LHCN-M2 (cell line): ENCODE measurements around the gene IRGM. TPM values are rescaled to one million over a fixed set of nuclear protein-coding genes. Genes with fewer than 3 reads are reported as not detected.
"Not testable (repeated sequence)": the region's sequence is repeated elsewhere in the genome, so short reads cannot be mapped to it uniquely, and the experiment has no call there.

Experiments used
- DNase-seq: peaks from one replicate; pipeline ENCODE4 v3.0.0-alpha.2; 2012; ENCODE audit warnings: low read depth
- polyA plus RNA-seq: library from polyadenylated mRNA; unstranded; fragments of >200 nt; gene quantifications from one replicate; pipeline ENCODE4 v1.2.1, GENCODE V29; 2012; ENCODE audit warnings: missing spikeins
- total RNA-seq: library from RNA; depleted of rRNA; stranded (reverse); fragments of >200 nt; gene quantifications from 2 replicates; pipeline ENCODE4 v1.2.3, GENCODE V29; 2014; rRNA removed

IRGM gene, protein sequence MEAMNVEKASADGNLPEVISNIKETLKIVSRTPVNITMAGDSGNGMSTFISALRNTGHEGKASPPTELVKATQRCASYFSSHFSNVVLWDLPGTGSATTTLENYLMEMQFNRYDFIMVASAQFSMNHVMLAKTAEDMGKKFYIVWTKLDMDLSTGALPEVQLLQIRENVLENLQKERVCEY
- 0.57 TPM in 1 of 2 replicates, not detected in the other for total RNA-seq
- polyA plus RNA-seq, result not detected

DNA sequence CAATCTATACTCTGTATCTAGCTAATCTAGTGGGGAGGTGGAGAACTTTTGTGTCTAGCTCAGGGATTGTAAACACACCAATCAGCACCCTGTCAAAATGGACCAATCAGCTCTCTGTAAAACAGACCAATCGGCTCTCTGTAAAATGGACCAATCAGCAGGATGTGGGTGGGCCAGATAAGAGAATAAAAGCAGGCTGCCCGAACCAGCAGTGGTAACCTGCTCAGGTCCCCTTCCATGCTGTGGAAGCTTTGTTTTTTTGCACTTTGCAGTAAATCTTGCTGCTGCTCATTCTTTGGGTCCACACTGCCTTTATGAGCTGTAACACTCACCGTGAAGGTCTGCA is at the start of gene IRGM:
TSS of gene IRGM (plus strand) at position 214 of the 346 bp plus-strand sequence. CDS start 1,603 bp downstream, outside the sequence.
- DNase-seq, result not testable (repeated sequence)

DNA sequence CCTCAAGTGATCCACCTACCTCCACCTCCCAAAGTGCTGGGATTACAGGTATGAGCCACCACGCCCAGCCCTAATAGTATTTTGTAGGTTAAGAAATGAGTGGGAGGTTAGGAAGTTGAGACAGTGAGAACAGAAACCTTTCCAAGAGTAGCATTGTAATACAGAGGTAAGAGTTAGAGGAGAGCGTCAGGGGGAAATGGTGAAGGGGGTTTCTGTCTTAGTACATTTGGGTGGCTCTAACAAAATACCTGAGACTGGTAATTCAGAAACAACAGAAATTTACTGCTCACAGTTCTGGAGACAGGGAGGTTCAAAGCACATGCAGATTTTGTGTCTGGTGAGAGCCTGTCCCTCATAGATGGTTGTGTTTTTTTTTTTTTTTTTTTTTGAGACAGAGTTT is 48.9 kb upstream of the IRGM start:
- DNase-seq, result no peak

DNA sequence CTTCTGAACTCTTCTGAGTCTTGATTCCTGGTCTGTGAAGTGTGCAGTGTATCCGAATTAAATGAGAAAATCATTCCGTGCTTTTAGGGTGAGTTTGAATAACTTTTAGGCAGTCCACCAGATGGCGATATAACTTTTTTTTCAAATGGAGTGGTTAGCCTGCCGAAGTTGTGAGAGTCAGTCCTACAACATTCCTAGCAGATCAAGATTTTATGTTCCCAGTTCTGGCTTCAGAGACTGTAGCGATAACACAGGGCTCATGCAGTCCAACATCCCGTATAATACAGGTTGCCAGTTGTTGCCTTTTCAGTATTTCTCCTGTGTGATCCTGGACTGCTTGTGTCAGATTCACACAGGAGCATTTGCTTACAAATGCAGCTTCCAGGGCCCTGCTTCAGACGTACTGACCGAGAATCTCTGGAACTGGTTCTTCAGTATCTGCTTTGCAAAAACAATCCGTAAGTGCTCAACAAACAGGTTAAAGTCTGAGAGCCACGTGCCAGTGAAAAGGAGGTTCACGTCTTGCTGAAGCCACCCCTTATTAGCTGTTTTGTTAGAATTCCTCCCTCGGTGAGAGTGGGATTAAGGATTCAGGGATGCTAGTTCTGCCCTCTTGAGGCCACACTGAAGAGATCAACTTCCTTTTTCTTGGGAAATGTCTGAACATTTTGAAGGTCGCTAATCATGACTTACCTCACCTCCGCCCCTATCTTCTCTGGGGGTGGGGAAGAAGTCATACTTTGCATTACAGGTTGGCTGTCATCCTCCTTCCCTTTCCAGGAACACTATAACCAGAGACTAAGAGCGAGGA is 45.0 kb upstream of the IRGM start:
- DNase-seq, result peak; percentile 67

DNA sequence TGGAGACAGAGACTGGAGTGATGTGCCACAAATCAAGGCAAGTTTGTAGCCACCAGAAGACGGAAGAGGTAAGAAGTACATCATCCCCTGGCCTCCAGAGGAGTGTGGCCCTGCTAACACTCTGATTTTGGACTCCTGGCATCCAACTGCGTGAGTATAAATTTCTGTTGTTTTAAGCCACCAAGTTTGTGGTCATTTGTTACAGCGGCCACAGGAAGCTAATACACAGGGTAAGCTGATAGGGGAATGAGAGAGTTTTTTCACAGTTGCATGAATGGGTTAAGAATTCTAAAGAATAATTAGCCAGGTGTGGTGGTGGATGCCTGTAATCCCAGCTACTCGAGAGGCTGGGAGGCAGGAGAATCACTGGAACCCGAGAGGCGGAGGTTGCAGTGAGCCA is 41.9 kb upstream of the IRGM start:
- no peak for DNase-seq

DNA sequence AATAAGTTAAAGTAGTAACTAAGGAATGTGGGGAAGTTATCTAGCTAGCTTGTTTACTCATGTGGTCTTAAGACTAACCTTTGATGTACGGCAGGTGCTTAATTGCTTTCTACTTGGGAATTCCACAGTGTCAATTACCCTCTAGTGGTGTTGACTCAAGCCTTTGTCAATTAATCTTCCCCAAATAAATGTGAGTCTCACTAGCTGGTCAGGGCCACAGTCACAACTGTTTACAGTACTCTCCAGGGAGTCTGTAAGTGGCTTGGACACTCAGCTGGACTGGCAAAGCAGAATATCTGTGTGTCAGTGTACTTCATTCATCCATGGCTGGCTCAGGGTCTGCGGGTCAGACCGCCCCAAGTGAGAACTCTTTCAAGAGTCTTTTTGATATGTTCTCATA is 37.0 kb upstream of the IRGM start:
- no peak for DNase-seq

DNA sequence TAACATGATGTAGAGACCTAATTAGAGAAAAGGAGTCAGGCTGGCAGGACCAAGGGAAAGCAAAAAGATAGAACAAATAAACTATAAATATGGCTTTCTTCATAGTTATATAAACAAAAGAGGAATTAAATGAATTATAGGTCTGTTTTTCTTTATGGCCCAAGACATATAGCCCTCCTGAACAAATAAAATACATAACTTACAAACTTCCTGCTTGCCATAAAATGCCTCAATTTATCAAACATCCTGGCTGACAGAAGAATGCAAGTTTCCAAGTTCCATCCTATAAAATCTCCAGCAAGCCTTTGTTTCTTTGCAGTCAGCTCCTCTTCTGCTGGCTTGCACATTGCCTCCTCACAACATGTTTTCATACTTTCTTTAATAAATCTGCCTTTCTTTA is 31.3 kb upstream of the IRGM start:
- no peak for DNase-seq

DNA sequence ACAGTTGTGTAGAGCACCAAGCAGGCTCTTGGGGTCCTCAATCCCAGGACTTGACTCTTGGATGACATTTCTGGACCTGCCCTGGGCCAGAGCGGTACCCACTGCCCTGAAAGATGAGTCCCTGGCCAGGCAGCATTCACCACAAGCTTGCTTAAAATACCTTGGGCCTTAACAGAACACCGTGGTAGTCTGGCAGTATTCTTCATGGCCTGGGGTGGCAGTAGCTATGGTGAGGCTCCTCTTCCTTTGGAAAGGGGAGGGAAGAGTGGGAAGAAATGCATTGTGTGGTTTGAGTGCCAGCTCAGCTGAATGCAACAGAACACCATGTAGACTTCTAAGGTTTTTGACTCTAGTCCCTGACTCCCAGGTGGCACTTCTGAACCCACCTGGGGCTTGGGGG is 29.4 kb upstream of the IRGM start:
- DNase-seq, result no peak

DNA sequence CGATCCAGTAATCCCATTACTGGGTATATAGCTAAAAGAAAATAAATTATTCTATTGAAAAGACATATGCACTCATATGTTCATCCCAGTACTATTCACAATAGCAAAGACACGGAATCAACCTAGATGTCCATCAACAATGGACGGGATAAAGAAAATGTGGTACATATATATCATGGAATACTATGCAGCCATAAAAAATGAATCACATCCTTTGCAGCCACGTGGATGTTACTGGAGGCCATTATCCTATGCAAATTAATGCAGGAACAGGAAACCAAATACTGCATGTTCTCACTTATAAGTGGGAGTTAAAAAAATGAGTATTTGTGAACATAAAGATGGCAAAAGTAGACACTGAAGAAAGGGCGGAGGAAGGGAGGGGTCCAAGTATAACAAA is 16.6 kb upstream of the IRGM start:
- no peak for DNase-seq

DNA sequence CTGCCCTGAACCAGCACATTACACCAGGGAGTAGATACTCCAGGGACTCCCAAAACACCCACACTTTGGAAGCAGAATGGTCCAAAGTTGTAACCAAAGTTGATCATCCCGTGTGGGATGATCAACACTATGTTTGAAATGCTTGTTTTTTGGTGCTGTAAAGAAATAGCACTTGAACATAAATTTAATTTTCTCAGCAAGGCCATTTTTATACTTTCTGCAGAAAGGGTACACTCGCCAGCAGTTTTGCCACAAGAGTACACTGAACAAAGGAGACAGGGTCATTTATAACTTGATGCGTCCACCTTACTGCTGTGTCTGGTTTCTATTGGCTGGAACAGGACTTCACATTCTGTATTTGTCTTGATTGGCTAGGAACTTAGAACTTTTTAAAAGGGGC is 14.5 kb upstream of the IRGM start:
- DNase-seq, result not testable (repeated sequence)

DNA sequence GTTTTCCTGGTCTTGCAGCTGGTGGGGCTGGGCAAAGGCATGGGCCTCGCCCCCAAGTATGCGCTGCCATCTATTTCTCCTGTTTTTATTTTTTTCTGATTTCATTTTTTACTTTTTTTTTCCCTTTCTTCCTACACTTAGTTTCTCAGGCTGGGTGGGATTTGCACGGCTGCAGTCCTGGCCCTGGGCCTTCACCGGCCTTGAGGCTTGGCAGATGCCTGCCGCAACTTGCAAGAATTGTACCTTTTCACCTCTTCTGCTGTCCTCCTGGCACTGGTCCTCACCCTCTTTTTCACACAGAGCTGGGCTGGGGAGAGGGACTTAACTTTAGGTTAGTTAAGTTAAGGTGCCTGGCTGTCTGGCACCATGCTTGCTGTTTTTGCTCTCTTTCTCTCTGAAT is 10.3 kb upstream of the IRGM start:
- no peak for DNase-seq

DNA sequence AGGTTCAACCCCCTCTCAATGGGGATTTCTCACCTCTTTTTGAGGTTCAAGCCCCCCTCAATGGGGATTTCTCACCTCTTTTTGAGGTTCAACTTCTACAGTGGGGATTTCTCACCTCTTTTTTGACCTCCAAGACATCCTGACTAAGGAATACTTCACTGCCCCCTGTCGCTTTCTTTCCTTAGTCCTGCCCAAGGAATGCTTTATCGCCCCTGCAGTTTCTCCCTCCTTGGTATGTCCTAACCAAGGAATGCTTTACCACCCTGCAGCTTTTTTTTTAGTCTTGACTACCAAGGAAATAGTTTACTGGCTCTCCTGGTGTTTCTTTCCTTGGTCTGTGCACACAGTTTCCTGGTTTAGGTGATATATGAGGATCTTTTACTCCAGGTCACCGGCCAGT is 9.6 kb upstream of the IRGM start:
- no peak for DNase-seq

DNA sequence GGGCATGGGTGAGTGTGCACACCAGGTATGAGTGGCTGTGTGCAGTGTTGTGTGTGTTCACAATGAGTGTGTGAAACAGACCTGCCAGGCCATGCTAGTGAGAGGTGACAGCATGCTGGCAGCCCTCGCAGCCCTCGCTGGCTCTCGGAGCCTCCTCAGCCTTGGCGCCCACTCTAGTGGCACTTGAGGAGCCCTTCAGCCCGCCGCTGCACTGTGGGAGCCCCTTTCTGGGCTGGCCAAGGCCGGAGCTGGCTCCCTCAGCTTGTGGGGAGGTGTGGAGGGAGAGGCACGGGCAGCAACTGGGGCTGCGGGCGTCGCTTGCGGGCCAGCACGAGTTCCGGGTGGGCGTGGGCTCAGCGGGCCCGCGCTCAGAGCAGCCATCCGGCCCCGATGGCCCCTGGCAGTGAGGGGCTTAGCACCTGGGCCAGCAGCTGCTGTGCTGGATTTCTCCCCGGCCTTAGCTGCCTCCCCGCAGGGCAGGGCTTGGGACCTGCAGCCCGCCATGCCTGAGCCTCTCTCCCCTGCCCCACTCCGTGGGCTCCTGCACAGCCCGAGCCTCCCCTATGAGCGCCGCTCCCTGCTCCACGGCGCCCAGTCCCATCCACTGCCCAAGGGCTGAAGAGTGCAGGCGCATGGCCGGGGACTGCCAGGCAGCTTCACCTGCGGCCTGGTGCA is 999 bp upstream of the IRGM start:
- DNase-seq, result not testable (repeated sequence)

DNA sequence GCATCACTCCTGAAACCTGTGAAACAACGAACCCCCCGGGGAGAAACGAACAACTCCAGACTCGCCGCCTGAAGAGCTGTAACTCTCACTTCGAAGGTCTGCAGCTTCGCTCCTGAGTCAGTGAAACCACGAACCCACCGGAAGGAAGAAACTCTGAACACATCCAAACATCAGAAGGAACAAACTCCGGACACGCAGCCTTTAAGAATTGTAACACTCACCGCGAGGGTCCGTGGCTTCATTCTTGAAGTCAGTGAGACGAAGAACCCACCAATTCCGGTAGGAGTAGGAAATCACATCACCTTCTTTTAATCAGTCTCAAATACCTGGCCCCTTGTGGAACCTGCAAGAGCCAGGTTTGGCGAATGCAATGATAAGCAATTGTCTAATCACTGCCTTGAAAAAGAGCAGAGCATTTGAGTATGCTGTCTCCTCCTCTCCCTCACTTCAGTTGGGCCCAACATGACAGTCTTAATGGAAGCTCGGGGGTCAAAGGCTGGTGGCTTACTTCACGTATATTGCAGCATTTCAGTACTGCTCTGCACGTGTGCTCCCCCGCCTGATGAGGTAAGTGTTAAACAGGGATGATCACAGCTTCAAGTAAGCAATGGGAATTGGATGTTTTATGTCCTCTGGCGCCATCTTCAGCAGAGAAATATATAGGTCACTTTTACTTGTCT is 473 bp downstream of the IRGM start:
- DNase-seq, result peak; percentile 82

DNA sequence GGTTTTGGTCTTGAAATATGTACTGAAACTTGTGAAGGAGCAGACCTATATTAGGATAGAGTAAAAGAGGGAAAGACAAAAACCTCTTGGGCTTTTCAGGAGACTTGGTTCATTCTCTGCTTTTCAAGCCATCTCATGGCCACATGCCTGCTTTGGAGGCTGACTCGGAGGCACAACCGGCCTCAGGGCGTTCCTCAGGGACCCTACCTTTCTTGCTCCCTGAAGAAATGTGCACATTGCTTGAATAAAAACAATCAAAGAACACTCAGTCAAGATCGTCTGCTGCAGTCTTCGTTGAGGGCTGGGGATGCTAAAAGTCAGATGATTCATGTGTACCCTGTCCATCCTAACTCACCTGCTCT is 994 bp downstream of the IRGM start:
- no peak for DNase-seq

DNA sequence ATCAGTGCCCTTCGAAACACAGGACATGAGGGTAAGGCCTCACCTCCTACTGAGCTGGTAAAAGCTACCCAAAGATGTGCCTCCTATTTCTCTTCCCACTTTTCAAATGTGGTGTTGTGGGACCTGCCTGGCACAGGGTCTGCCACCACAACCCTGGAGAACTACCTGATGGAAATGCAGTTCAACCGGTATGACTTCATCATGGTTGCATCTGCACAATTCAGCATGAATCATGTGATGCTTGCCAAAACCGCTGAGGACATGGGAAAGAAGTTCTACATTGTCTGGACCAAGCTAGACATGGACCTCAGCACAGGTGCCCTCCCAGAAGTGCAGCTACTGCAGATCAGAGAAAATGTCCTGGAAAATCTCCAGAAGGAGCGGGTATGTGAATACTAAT is 1.9 kb downstream of the IRGM start:
- no peak for DNase-seq

DNA sequence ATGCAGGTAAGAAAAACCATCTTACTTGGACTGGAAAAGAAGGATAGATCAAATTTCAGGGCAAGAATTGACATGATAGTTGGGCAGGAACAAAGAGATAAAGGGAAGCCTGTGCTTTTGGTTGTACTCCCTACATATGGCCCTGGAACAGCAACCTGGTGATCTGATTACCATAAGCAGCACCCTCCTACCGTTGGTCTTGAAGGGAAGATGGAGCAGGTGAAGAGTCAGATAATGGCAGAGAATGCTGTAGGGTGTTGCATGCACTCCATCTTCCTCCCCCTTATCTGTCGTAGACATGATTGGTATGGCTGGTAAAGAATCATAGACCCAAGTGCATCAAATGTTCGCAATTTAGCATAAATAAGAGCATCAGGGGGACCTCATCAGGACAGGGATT is 4.7 kb downstream of the IRGM start:
- no peak for DNase-seq

DNA sequence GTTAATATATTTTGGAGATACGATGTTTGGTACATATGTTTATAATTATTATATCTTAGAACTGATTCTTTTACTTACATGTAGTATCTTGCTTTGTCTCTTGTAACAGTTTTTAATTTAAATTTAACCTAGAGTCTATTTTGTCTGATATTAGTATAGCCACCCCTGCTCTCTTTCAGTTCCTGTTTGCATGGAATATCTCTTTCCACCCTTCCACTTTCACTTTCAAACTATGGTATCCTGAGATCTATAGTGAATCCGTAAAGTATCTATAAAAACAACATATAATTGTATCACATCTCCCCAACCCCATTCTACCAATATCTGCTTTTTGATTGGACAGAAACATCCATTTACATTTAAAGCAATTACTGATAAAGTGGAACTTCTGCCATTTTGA is 7.2 kb downstream of the IRGM start:
- no peak for DNase-seq

DNA sequence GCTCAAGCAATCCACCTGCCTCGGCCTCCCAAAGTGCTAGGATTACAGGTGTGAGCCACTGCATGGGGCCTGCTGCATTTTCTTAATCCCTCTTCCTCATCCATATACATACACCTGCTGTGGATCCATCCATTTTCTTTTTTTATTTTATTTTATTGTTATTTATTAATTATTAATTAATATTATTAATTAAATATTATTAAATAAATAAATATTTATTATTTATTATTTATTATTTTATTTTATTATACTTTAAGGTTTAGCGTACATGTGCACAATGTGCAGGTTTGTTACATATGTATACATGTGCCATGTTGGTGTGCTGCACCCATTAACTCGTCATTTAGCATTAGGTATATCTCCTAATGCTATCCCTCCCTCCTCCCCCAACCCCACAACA is 10.4 kb downstream of the IRGM start:
- not testable (repeated sequence) for DNase-seq

DNA sequence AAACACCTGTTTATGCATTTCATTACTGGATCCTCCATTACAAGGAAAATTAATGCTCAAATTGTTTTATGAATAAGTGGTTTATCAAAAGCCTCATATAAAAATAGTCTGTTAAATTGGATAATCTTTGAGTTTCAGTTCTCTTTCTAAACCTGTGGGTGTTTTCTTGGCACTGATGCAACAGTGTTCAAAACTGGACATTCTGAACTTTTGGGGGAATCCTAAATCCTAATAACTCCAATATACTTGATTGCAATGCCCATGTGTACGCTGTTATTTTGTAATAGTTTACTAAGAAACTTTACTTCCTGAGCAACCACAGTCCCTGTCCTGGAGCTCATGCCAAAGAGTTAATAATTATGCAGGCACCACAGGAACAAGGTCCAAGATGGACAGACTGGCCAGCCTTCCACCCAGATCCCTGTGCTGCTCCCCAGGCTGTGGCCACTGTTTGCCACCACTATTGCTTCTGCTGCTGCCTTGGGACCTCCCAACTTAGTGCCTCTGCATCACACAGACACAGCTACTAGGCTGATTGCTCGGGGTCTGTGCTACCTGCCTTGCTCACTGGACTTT is 14.0 kb downstream of the IRGM start:
- no peak for DNase-seq

DNA sequence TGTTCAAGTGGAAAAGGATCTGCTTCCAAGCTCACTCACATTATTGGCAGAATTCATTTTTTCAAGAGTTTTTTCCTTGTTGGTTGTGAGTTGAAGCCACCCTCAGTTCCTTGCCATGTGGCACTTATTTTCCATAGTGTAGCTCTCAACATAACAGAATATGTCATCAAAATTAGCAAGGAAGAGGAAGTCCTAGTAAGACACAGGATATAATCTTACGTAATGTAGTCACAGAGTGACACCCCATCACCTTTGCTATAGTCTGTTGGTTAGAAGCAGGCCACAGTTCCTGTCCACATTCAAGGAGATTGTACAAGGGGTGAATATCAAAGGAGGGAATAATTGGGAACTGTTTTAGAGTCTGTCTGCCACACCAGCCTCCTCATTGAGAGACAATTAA is 15.7 kb downstream of the IRGM start:
- DNase-seq, result no peak

DNA sequence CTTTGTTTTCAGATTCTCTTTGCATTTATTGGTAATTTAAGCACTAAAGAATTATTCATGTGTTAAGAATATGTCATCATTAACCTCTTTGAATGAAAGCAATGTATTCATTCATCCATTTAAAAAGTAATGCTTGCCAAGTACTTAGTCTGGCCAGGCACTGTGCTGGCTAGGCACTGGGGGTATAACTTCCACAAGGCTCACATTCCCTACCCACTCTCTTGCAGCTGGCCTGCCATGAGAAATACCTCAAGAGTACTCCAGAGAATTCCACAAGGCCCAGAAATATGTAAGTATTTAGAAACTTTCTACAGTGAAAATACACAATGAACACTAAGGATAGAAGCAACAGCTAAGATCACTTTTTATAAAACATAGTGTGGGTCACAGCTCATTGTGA is 33.0 kb downstream of the IRGM start:
- no peak for DNase-seq
